COLO668 (cell line): ENCODE measurements around the gene NCR2.
"Not testable (repeated sequence)": the region's sequence is repeated elsewhere in the genome, so short reads cannot be mapped to it uniquely, and the experiment has no call there.

Experiments
- DNase-seq: peaks from one replicate; lab custom pipeline; 2025; ENCODE audit not compliant: unreplicated experiment; lab: John Stamatoyannopoulos, UW

NCR2 gene, protein sequence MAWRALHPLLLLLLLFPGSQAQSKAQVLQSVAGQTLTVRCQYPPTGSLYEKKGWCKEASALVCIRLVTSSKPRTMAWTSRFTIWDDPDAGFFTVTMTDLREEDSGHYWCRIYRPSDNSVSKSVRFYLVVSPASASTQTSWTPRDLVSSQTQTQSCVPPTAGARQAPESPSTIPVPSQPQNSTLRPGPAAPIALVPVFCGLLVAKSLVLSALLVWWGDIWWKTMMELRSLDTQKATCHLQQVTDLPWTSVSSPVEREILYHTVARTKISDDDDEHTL

GRCh38 chr6:41335296-41335695 lies at the start of gene NCR2:
NCR2 (plus strand) TSS chr6:41335608; CDS start chr6:41335877, 269 bp downstream.
- no peak for DNase-seq

GRCh38 chr6:41286544-41287346 lies 48.7 kb upstream of the NCR2 start, which contains the start of gene TREM1:
TREM1 (minus strand) TSS chr6:41286682; CDS start chr6:41286655, 27 bp downstream.
- no peak for DNase-seq

DNA sequence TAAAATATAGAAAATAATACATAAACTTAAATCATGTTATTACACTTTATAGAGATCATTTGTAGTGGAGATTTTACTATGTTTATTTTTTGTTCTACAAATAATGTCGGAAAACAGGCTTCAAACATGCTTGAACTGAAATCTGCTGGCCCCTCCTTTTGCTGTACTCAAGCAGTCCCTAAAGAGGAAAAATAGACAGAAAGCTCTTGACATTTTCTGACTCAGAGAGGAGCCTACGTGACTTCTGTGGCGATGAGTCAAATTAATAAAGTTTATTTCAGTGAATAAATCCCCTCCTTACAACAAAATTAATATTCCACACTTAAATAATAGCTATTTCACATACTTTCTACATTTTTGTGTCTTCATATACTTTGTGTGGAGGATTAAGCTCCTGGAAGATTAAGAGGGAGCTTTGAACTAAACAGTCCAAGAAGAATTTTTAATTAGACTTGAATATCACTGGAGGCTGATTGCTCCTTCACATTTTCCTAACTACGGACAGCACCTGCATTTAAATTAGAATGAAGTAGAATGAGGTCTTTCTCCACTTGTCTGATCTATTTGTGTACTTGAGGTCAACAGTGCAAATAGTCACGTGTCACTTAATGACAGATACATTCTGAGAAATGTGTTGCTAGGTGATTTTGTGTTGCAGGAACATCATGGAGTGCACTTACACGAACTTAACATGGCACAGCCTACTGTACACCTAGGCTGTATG lies 47.2 kb upstream of the NCR2 start:
- DNase-seq, result peak; percentile 35

DNA sequence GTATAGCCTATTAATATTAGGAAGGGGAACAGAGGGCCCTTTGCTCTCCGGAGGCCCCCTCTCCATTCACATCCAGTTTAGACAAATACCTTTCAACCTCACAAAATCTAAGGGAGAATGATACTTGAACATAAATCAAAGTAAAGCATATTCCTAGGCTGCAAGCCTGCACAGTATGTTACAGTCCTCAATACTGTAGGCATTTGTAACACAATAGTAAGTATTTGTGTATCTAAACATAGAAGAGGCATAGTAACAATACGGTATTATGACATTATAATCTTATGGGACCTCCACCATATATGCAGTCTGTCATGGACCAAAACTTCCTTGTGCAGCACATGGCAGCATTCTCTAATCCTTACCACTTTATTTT lies 46.7 kb upstream of the NCR2 start:
- DNase-seq, result no peak

- no peak for DNase-seq
Observed at GRCh38 chr6:41289815-41290214, 45.6 kb upstream of the NCR2 start.

DNA sequence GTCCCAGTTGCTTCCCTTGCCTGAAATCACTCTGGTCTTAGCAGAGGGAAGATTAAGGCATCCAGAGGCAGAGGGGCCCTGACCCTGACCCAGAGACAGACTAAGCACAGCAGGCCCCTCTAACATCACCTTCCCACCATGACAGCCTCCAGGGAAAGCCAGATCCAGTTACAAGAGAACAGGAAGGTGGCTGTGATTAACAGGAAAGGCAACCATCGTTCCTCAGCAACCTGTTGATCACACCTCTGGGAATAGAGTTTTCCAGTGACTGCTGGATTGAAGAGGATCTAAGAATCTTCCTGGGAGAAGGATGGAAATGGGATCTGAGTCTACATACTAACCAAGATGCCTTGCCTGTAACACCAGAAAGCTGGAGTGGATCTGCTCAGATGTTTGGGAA lies 43.7 kb upstream of the NCR2 start:
- DNase-seq, result no peak

GRCh38 chr6:41294214-41294872 lies 41.1 kb upstream of the NCR2 start:
- no peak for DNase-seq

DNA sequence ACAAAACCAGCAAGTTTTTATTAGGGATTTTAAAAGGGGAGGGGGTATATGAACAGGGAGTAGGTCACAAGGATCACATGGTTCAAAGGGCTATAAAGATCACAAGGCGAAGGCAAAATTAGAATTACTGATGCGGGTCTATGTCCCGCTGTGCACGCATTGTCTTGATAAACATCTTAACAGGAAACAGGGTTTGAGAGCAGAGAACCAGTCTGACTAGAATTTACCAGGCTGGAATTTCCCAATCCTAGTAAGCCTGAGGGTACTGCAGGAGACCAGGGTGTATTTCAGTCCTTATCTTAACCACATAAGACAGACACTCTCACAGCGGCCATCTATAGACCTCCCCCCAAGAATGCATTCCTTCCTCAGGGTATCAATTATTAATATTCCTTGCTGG lies 38.2 kb upstream of the NCR2 start:
- DNase-seq, result not testable (repeated sequence)

GRCh38 chr6:41298785-41299502 lies 36.5 kb upstream of the NCR2 start:
- no peak for DNase-seq

GRCh38 chr6:41302638-41303037 lies 32.8 kb upstream of the NCR2 start:
- DNase-seq, result no peak

- peak; percentile 41 for DNase-seq
Observed at GRCh38 chr6:41306187-41306854, 29.1 kb upstream of the NCR2 start.

GRCh38 chr6:41315203-41315602 lies 20.2 kb upstream of the NCR2 start:
- DNase-seq, result no peak

- no peak for DNase-seq
Observed at GRCh38 chr6:41315943-41316620, 19.3 kb upstream of the NCR2 start.

GRCh38 chr6:41318261-41318653 lies 17.2 kb upstream of the NCR2 start:
- DNase-seq, result no peak

DNA sequence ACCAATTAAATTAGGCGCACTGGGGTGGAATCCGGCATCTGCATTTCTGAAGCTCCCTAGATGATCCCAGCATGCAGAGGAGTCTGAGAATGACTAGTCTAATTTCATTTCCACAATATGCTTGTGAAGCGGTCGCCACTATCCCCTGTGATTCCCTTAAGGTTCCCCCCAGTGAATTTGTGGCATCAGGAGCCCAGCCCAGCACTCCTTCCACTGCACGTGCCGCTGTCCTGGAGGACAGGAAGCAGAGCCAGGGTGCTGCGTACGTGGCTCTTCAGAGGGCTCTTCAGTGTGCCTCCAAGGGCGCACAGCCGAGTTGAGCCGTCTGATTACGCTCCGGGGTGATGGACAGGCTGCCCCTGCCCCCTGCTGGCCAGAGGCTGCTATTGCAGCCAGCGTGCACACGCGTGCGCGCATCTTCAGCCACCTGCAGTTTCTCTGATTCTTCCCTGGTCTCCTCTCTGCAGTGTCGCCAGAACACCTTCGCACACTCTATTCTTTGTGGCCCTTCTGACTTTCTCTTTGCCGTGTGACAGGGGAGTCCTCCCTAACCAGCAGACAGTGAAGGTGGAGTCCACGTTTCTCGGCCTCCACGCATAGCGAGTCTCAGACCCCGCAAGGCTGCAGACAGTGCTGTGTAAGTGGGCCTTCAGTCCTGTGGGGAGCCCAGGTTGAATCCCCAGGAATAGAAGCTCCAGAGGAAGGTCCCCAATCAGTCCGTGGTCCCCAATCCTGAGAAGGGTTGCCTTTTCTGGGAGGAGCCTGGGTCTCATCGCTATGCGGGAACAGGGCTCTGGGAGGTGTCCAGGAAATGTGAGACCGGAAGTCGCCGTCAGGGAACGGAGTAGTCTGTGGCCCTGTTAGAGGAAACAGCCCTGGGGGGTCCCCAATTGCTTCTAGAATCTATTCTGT lies 16.5 kb upstream of the NCR2 start:
- DNase-seq, result peak; percentile 88

- DNase-seq, result no peak
Observed at GRCh38 chr6:41321183-41321582, 14.2 kb upstream of the NCR2 start.

- DNase-seq, result no peak
Observed at GRCh38 chr6:41325446-41326066, 9.9 kb upstream of the NCR2 start.

GRCh38 chr6:41326092-41326491 lies 9.3 kb upstream of the NCR2 start:
- DNase-seq, result no peak
